Measurements from ENCODE around the gene BARX2.

DNA sequence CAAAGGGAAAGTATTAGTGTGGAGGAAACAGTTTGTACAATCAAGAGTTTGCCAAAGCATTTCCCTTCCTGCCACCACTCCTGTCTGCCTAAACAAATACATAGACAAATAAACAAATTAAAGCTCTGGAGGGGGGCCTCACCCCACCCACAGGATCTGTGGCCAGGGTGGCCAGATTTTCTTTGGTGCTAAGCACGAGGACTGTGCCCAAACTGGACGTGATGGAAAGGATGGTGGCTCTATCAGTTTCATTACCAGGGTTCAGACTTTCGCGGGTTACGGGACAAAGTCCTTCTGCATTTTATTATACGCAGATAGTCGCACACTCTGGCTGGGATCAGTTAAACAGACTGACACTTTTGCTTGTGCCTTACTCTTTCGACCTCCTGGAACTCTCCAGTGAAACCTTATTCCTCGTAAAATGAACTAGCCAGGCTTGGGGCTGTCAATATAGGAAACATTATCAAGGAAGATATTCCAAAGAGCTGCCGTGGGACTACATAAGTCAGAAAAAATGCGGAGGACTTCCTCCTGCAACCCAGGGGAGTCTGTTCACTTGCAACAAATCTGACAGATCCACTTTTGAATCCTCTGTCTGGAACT lies 11.2 kb downstream of the BARX2 start:
- TF ChIP-seq, protein P1, sequence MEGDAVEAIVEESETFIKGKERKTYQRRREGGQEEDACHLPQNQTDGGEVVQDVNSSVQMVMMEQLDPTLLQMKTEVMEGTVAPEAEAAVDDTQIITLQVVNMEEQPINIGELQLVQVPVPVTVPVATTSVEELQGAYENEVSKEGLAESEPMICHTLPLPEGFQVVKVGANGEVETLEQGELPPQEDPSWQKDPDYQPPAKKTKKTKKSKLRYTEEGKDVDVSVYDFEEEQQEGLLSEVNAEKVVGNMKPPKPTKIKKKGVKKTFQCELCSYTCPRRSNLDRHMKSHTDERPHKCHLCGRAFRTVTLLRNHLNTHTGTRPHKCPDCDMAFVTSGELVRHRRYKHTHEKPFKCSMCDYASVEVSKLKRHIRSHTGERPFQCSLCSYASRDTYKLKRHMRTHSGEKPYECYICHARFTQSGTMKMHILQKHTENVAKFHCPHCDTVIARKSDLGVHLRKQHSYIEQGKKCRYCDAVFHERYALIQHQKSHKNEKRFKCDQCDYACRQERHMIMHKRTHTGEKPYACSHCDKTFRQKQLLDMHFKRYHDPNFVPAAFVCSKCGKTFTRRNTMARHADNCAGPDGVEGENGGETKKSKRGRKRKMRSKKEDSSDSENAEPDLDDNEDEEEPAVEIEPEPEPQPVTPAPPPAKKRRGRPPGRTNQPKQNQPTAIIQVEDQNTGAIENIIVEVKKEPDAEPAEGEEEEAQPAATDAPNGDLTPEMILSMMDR (IDR thresholded peaks at IDR 0.05) = no peak
- TF ChIP-seq EP300 (IDR thresholded peaks at IDR 0.05) = no peak
- TF ChIP-seq POLR2A (IDR thresholded peaks at IDR 0.05; ENCODE audit: low read depth) = no peak
- no peak for TF ChIP-seq POLR2AphosphoS5 (IDR thresholded peaks at IDR 0.05)

Measured in esophagus muscularis mucosa (tissue), 4 donors.